Hepatocyte (in vitro differentiated cells): ENCODE results near the gene SCAPER. TPM values are rescaled to one million over a fixed set of nuclear protein-coding genes. Genes with fewer than 3 reads are reported as not detected.
"Not testable (repeated sequence)": the region's sequence is repeated elsewhere in the genome, so short reads cannot be mapped to it uniquely, and the experiment has no call there.

ENCODE experiments used
- DNase-seq: peaks from one replicate; pipeline ENCODE4 v3.0.0-alpha.2; 2016; ENCODE audit warnings: low spot score
- H2AFZ ChIP-seq: fragments of 200-600 bp; sonication (generic); 2 replicates; pipeline ENCODE4 v1.6.0; 2016; ENCODE audit warnings: antibody characterized with exemption, mild to moderate bottlenecking
- H3K27ac ChIP-seq: fragments of 200-600 bp; sonication (generic); 2 replicates; pipeline ENCODE4 v1.5.1; 2016; ENCODE audit warnings: mild to moderate bottlenecking
- H3K27me3 ChIP-seq: fragments of 200-600 bp; sonication (generic); 2 replicates; pipeline ENCODE4 v1.6.1; 2016
- H3K36me3 ChIP-seq: fragments of 200-600 bp; sonication (generic); replicated peaks from 2 replicates; pipeline ENCODE4 v1.5.1; 2016; ENCODE audit warnings: low read depth; ENCODE audit not compliant: insufficient read depth
- H3K4me1 ChIP-seq: fragments of 200-600 bp; sonication (generic); 2 replicates; pipeline ENCODE4 v1.5.1; 2016; ENCODE audit warnings: mild to moderate bottlenecking, moderate library complexity; ENCODE audit not compliant: insufficient read depth
- H3K4me2 ChIP-seq: fragments of 200-600 bp; sonication (generic); 2 replicates; pipeline ENCODE4 v1.6.0; 2016
- H3K4me3 ChIP-seq: fragments of 200-600 bp; sonication (generic); 2 replicates; pipeline ENCODE4 v1.5.1; 2016; ENCODE audit warnings: mild to moderate bottlenecking
- H3K79me2 ChIP-seq: fragments of 200-600 bp; sonication (generic); 2 replicates; pipeline ENCODE4 v1.6.0; 2017; ENCODE audit warnings: mild to moderate bottlenecking
- H3K9me2 ChIP-seq: fragments of 200-600 bp; sonication (generic); replicated peaks from 2 replicates; pipeline ENCODE4 v1.6.0; 2017; ENCODE audit warnings: mild to moderate bottlenecking; ENCODE audit not compliant: insufficient read depth
- H3K9me3 ChIP-seq: fragments of 200-600 bp; sonication (generic); 2 replicates; pipeline ENCODE4 v1.5.1; 2016; ENCODE audit warnings: low read depth, mild to moderate bottlenecking
- H4K20me1 ChIP-seq: fragments of 200-600 bp; sonication (generic); 2 replicates; pipeline ENCODE4 v1.6.0; 2016; ENCODE audit warnings: mild to moderate bottlenecking; ENCODE audit not compliant: insufficient read depth, poor library complexity, severe bottlenecking
- EZH2 ChIP-seq: fragments of 200-600 bp; sonication (generic); IDR thresholded peaks from 2 replicates; pipeline ENCODE4 v1.6.1; 2016; ENCODE audit warnings: antibody characterized with exemption, mild to moderate bottlenecking, borderline replicate concordance
- EZH2phosphoT487 ChIP-seq: fragments of 200-600 bp; sonication (generic); IDR thresholded peaks from one replicate; pipeline ENCODE4 v1.6.1; 2018; ENCODE audit warnings: antibody characterized with exemption, mild to moderate bottlenecking, low read depth, moderate library complexity; ENCODE audit not compliant: unreplicated experiment, severe bottlenecking
- WGBS: methylation state at CpG from one replicate; pipeline ENCODE4 v1.1.6; 2016; ENCODE audit warnings: low lambda C conversion rate; ENCODE audit errors: missing lambda C conversion rate; 5-methylcytosine and 5-hydroxymethylcytosine counted together
- polyA plus RNA-seq: library from polyadenylated mRNA; unstranded; fragments of >200 nt; fragmentation: Nextera tagmentation; extraction: Ambion mirVana; gene quantifications from 2 replicates; pipeline ENCODE4 v1.2.1, GENCODE V29; 2016
- total RNA-seq: library from RNA; depleted of rRNA; stranded (reverse); fragments of >200 nt; gene quantifications from 2 replicates; pipeline ENCODE4 v1.2.3, GENCODE V29; 2014
- TF ChIP-seq, protein P1 (sequence below): fragments of 200-600 bp; sonication (generic); IDR thresholded peaks from 2 replicates; pipeline ENCODE4 v1.5.1; 2016; ENCODE audit warnings: antibody characterized with exemption, mild to moderate bottlenecking; ENCODE audit not compliant: poor library complexity

SCAPER gene
- total and polyA plus RNA-seq, 2 experiments from 2014 or later, result 20.8 to 27.4 TPM

DNA sequence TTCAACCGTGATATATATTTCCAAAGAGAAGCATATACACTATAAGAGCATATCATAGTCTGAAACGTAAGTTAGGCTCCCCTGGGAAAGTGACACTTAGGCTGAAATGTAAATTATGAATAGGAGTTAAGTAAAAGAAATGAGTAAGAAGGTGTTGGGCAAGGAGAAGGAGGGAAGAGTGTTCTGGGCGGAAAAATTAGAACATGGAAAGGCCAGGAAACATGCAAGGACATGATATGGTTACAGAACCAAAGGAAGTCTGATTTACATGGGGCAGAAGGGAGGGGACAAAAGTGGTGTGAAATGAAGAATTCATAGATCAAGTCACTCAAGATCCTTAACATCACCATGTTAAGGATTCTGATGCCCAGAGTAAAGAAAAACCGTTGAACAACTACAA lies 75.2 kb downstream of the SCAPER start:
- Histone ChIP-seq H3K4me1 (no peaks in the 10 kb centered on the region), H3K4me3 (no peak overlapping the region), H3K79me2 (peaks cover 16% of the 10 kb centered on the region), H3K27ac (no peak overlapping the region), H2AFZ (no peak overlapping the region), H3K36me3 (no peaks in the 10 kb centered on the region), H3K9me2 (no peaks in the 10 kb centered on the region), H3K27me3 (no peaks in the 10 kb centered on the region), H3K4me2 (no peak overlapping the region), H4K20me1 (no peaks in the 10 kb centered on the region), H3K9me3 (no peaks in the 10 kb centered on the region)
- TF ChIP-seq EZH2phosphoT487 (no peak), EZH2 (no peak)
- TF ChIP-seq, protein P1, sequence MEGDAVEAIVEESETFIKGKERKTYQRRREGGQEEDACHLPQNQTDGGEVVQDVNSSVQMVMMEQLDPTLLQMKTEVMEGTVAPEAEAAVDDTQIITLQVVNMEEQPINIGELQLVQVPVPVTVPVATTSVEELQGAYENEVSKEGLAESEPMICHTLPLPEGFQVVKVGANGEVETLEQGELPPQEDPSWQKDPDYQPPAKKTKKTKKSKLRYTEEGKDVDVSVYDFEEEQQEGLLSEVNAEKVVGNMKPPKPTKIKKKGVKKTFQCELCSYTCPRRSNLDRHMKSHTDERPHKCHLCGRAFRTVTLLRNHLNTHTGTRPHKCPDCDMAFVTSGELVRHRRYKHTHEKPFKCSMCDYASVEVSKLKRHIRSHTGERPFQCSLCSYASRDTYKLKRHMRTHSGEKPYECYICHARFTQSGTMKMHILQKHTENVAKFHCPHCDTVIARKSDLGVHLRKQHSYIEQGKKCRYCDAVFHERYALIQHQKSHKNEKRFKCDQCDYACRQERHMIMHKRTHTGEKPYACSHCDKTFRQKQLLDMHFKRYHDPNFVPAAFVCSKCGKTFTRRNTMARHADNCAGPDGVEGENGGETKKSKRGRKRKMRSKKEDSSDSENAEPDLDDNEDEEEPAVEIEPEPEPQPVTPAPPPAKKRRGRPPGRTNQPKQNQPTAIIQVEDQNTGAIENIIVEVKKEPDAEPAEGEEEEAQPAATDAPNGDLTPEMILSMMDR, result no peak
- 98% methylated on average over 4 of the region's 4 CpGs for WGBS
- DNase-seq, result no peak

DNA sequence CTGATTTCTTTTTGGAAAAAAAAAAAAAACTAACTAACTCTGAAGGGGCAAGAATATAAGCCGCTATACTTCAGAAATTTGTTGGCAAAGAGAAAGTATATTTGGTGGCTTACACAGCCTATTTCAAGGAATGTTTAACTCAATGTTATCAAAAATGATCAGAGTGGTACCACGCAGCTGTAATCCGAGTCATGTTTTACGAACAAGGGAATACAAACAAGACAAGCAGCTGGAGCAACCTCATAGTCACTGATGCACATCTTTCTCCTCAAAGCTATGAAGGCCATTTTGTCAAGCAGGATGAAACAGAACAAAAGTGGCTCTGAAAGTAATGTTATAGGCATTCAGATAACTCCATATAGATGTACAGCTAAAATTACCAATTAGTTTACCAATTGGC lies 81.2 kb downstream of the SCAPER start:
- no peak overlapping the region for H3K4me2 ChIP-seq
- WGBS, result 62% methylated on average over 4 of the region's 4 CpGs
- TF ChIP-seq EZH2phosphoT487 (no peak), EZH2 (no peak)
- TF ChIP-seq, protein P1, result no peak

DNA sequence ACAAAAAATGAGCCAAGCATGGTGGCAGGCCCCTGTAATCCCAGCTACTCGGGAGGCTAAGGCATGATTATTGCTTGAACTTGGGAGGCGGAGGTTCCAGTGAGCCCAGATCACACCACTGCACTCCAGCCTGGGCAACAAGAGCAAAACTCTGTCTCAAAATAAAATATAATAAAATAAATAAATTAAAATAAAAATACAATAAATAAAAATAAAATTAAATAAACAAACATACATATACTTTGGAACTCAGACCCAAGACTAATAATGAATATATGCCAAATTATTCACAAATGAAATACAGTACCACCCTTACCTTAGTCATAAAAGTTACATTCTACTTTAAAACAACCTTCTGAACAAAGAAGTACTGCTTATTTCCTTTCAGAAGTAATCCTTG lies 81.8 kb downstream of the SCAPER start:
- H3K27me3 ChIP-seq, result no peaks in the 10 kb centered on the region
- 96% methylated on average over 2 of the region's 2 CpGs for WGBS

More for the DNA sequence above, 81.2 kb downstream of the SCAPER start:
- H3K27ac ChIP-seq, result no peak overlapping the region
- H4K20me1 ChIP-seq, result no peaks in the 10 kb centered on the region
- no peak for DNase-seq
- no peaks in the 10 kb centered on the region for H3K9me2 ChIP-seq
- H2AFZ ChIP-seq, result no peak overlapping the region
- no peaks in the 10 kb centered on the region for H3K9me3 ChIP-seq
- no peaks in the 10 kb centered on the region for H3K36me3 ChIP-seq
- H3K79me2 ChIP-seq, result no peaks in the 10 kb centered on the region
- H3K4me1 ChIP-seq, result no peaks in the 10 kb centered on the region
- H3K4me3 ChIP-seq, result no peak overlapping the region
- H3K27me3 ChIP-seq, result no peaks in the 10 kb centered on the region

DNA sequence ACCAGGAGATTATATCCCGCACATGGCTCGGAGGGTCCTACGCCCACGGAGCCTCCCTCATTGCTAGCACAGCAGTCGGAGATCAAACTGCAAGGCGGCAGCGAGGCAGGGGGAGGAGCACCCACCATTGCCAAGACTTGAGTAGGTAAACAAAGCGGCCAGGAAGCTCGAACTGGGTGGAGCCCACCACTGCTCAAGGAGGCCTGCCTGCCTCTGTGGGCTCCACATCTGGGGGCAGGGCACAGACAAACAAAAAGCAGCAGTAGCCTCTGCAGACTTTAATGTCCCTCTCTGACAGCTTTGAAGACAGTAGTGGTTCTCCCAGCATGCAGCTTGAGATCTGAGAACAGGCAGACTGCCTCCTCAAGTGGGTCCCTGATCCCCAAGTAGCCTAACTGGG lies 86.2 kb downstream of the SCAPER start:
- DNase-seq, H3K9me3 ChIP-seq, H2AFZ ChIP-seq, H3K4me2 ChIP-seq, H3K4me1 ChIP-seq, H3K9me2 ChIP-seq, H3K4me3 ChIP-seq, H3K27ac ChIP-seq, H3K36me3 ChIP-seq, H3K79me2 ChIP-seq, H4K20me1 ChIP-seq, H3K27me3 ChIP-seq: not testable (repeated sequence)
- 98% methylated on average over 9 of the region's 9 CpGs for WGBS

More for the DNA sequence above, 81.8 kb downstream of the SCAPER start:
- Histone ChIP-seq H4K20me1 (no peaks in the 10 kb centered on the region), H3K79me2 (no peaks in the 10 kb centered on the region), H3K4me2 (no peak overlapping the region), H3K36me3 (no peaks in the 10 kb centered on the region), H3K9me3 (no peaks in the 10 kb centered on the region), H3K27ac (no peak overlapping the region), H2AFZ (no peak overlapping the region), H3K4me3 (no peak overlapping the region), H3K9me2 (no peaks in the 10 kb centered on the region), H3K4me1 (no peaks in the 10 kb centered on the region)
- no peak for DNase-seq
- TF ChIP-seq EZH2phosphoT487, result no peak

DNA sequence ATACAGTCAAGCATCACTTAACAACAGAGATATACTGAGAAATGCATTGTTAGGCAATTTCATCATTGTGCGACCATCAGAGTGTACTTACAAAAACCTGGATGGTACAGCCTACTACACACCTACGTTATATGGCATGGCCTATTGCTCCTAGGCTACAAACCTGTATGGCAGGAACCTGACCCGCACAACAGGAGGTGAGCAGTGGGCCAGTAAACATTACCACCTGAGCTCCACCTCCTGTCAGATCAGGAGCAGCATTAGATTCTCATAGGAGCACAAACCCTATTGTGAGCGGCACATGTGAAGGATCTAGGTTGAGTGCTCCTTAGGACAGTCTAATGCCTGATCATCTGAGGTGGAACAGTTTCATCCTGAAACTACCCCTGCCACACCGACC lies 89.7 kb downstream of the SCAPER start:
- Histone ChIP-seq H3K79me2 (peaks cover 20% of the 10 kb centered on the region), H3K27me3 (no peaks in the 10 kb centered on the region), H3K9me2 (no peaks in the 10 kb centered on the region), H4K20me1 (no peaks in the 10 kb centered on the region), H3K9me3 (no peaks in the 10 kb centered on the region), H2AFZ (no peak overlapping the region), H3K4me1 (no peaks in the 10 kb centered on the region), H3K36me3 (no peaks in the 10 kb centered on the region), H3K4me3 (no peak overlapping the region), H3K4me2 (no peak overlapping the region), H3K27ac (no peak overlapping the region)
- TF ChIP-seq, protein P1, result no peak
- no peak for TF ChIP-seq EZH2
- no peak for DNase-seq
- WGBS, result 92% methylated on average over 5 of the region's 5 CpGs
